Omental fat pad (tissue), 4 donors: ENCODE data around the gene TCEA2. TPM values are rescaled to one million over a fixed set of nuclear protein-coding genes. Genes with fewer than 3 reads are reported as not detected.

Experiments used
- ATAC-seq: fragments of 150-250 bp; one replicate; pipeline ENCODE4 v1.9.1; 2016; ENCODE audit warnings: mild to moderate bottlenecking, moderate library complexity; ENCODE audit not compliant: low FRiP score
- DNase-seq: peaks from one replicate; pipeline ENCODE4 v3.0.0-alpha.2; 2019; ENCODE audit warnings: low spot score
- CTCF ChIP-seq, 3 donors: fragments of 450-650 bp; IDR thresholded peaks; one replicate each; pipeline ENCODE4 v1.5.1; 2016 to 2017; ENCODE audit warnings: antibody characterized with exemption in 3 of 3, mild to moderate bottlenecking in 3 of 3, moderate library complexity in 2 of 3
- total RNA-seq, 4 donors: library from RNA; depleted of rRNA; stranded (reverse); fragments of >200 nt; gene quantifications; one replicate each; pipeline ENCODE4 v1.1.0, GENCODE V29; 2016

Gene TCEA2
- total RNA-seq, 4 donors from 2014 or later, result 20.5 to 34.8 (median 23.4) TPM

- ATAC-seq, result no peak
- TF ChIP-seq CTCF (IDR thresholded peaks at IDR 0.05), result no peak
- DNase-seq, result no peak
Measured at GRCh38 chr20:64030371-64031134, 32.4 kb upstream of the TCEA2 start.

- ATAC-seq (no peak), DNase-seq (no peak)
- no peak for TF ChIP-seq CTCF (IDR thresholded peaks at IDR 0.05)
Measured at GRCh38 chr20:64031822-64032314, 31.1 kb upstream of the TCEA2 start.

GRCh38 chr20:64032706-64033624 is 30.0 kb upstream of the TCEA2 start:
- ATAC-seq (no peak), DNase-seq (no peak)
- no peak for TF ChIP-seq CTCF (IDR thresholded peaks at IDR 0.05)

GRCh38 chr20:64033981-64034493 is 29.0 kb upstream of the TCEA2 start:
- no peak for DNase-seq
- no peak for TF ChIP-seq CTCF (IDR thresholded peaks at IDR 0.05)
- ATAC-seq, result no peak

- DNase-seq, result no peak
- TF ChIP-seq CTCF (IDR thresholded peaks at IDR 0.05), result no peak
- ATAC-seq, result no peak
Measured at GRCh38 chr20:64035066-64035932, 27.7 kb upstream of the TCEA2 start.

- ATAC-seq (no peak), DNase-seq (no peak)
- TF ChIP-seq CTCF (IDR thresholded peaks at IDR 0.05), result no peak
Measured at GRCh38 chr20:64035933-64036345, 27.1 kb upstream of the TCEA2 start, which contains the start of gene C20orf204. Gene C20orf204, plus strand, starts transcription at chr20:64036182. Its CDS starts 142 bp downstream, at chr20:64036324.
